H1 (cell line): ENCODE results near the gene MCF2L. TPM values are rescaled to one million over a fixed set of nuclear protein-coding genes. Genes with fewer than 3 reads are reported as not detected.

ENCODE experiments used
- CTCF ChIA-PET: fragments of 300-600 bp; sonication (Branson Sonifier 250); formaldehyde crosslinking; loops from one replicate; lab custom pipeline; 2021; ENCODE audit not compliant: partially characterized antibody; lab: Charles Lee
- POLR2A ChIA-PET: fragments of 300-600 bp; sonication (Branson Sonifier 250); formaldehyde crosslinking; loops from one replicate; lab custom pipeline; 2021; ENCODE audit warnings: inconsistent platforms; ENCODE audit not compliant: partially characterized antibody; lab: Charles Lee
- DNase-seq, 2 experiments: peaks; one replicate each; pipeline versions ENCODE4 v3.0.0 to v3.0.0-alpha.2; 2010 to 2022; ENCODE audit warnings: low spot score in 2 of 2, low read depth in 1 of 2, mixed read lengths in 1 of 2
- FAIRE-seq: peaks from 2 replicates; lab custom pipeline; 2011; peaks lifted over from hg19 to GRCh38; lab: Jason Lieb, UNC
- H2AFZ ChIP-seq: 2 replicates; pipeline ENCODE4 v1.8.1; 2012; ENCODE audit warnings: low read length, inconsistent platforms
- H2AK5ac ChIP-seq: 2 replicates; pipeline ENCODE4 v1.6.1; 2013; ENCODE audit warnings: low read depth, low read length
- H2BK120ac ChIP-seq: replicated peaks from 2 replicates; pipeline ENCODE3; 2013; ENCODE audit warnings: low read depth, low read length, inconsistent platforms
- H2BK12ac ChIP-seq: 2 replicates; pipeline ENCODE4 v1.6.1; 2013; ENCODE audit warnings: low read depth, low read length
- H2BK15ac ChIP-seq: 2 replicates; pipeline ENCODE4 v1.6.1; 2013; ENCODE audit warnings: low read length
- H2BK20ac ChIP-seq: 2 replicates; pipeline ENCODE4 v1.6.1; 2013; ENCODE audit warnings: low read length
- H2BK5ac ChIP-seq: 2 replicates; pipeline ENCODE4 v1.6.1; 2013; ENCODE audit warnings: low read depth, low read length
- H3K14ac ChIP-seq: 2 replicates; pipeline ENCODE4 v1.6.1; 2013; ENCODE audit warnings: inconsistent platforms; ENCODE audit not compliant: insufficient read length
- H3K18ac ChIP-seq: 2 replicates; pipeline ENCODE4 v1.6.1; 2013; ENCODE audit warnings: low read length; ENCODE audit errors: extremely low read depth
- H3K23ac ChIP-seq: 2 replicates; pipeline ENCODE4 v1.6.1; 2013; ENCODE audit warnings: inconsistent platforms; ENCODE audit not compliant: insufficient read length
- H3K23me2 ChIP-seq: 2 replicates; pipeline ENCODE4 v1.6.1; 2013; ENCODE audit warnings: low read depth, low read length
- H3K27ac ChIP-seq: 2 replicates; pipeline ENCODE4 v1.6.1; 2011; ENCODE audit warnings: low read depth, low read length, inconsistent platforms
- H3K27me3 ChIP-seq, 4 experiments: replicated peaks in 1 of 4; 1 replicate in 1 of 4; 2 replicates in 3 of 4; pipeline versions ENCODE4 v1.6.1 to v1.8.1; 2011 to 2013; ENCODE audit warnings: low read length in 3 of 4, mild to moderate bottlenecking in 3 of 4, inconsistent platforms in 2 of 4, mixed read lengths in 2 of 4, moderate library complexity in 1 of 4; ENCODE audit not compliant: control insufficient read depth in 3 of 4, insufficient read depth in 3 of 4; ENCODE audit errors: extremely low read depth in 1 of 4
- H3K36me3 ChIP-seq, 4 experiments: 2 replicates each; pipeline versions ENCODE4 v1.6.1 to v1.8.1; 2011 to 2013; ENCODE audit warnings: mild to moderate bottlenecking in 4 of 4, low read length in 3 of 4, moderate library complexity in 2 of 4, control low read depth in 1 of 4, inconsistent platforms in 1 of 4; ENCODE audit not compliant: insufficient read depth in 4 of 4, control insufficient read depth in 2 of 4
- H3K4ac ChIP-seq: replicated peaks from 2 replicates; pipeline ENCODE3; 2013; ENCODE audit warnings: low read length, low read depth, mixed read lengths, inconsistent platforms; ENCODE audit not compliant: insufficient read length
- H3K4me1 ChIP-seq, 4 experiments: replicated peaks in 1 of 4; 1 replicate in 1 of 4; 2 replicates in 3 of 4; pipeline versions ENCODE4 v1.6.1 to v1.8.1; 2011 to 2013; ENCODE audit warnings: low read length in 3 of 4, inconsistent platforms in 2 of 4, mixed read lengths in 1 of 4; ENCODE audit not compliant: insufficient read depth in 4 of 4, control insufficient read depth in 3 of 4
- H3K4me2 ChIP-seq, 2 experiments: 2 replicates each; pipeline versions ENCODE4 v1.6.1 to v1.8.1; 2011 to 2013; ENCODE audit warnings: low read depth in 2 of 2, low read length in 2 of 2, control low read depth in 1 of 2, inconsistent platforms in 1 of 2, mild to moderate bottlenecking in 1 of 2; ENCODE audit not compliant: insufficient read depth in 1 of 2
- H3K4me3 ChIP-seq, 4 experiments: fragments of 200-600, 300-600 bp in 1 of 4; sonication (generic), shearing (Covaris generic), sonication (Bioruptor Twin) in 1 of 4; 2 replicates each; pipeline versions ENCODE4 v1.5.1 to v1.8.1; 2011 to 2016; ENCODE audit warnings: low read length in 4 of 4, low read depth in 3 of 4, control low read depth in 2 of 4, inconsistent platforms in 2 of 4, mild to moderate bottlenecking in 2 of 4, mixed read lengths in 1 of 4, moderate library complexity in 1 of 4; ENCODE audit not compliant: insufficient read depth in 2 of 4; ENCODE audit errors: extremely low read depth in 1 of 4
- H3K56ac ChIP-seq: replicated peaks from 2 replicates; pipeline ENCODE3; 2013; ENCODE audit warnings: low read depth, mild to moderate bottlenecking, mixed read lengths, low read length, inconsistent platforms; ENCODE audit not compliant: insufficient read length
- H3K79me1 ChIP-seq: 2 replicates; pipeline ENCODE4 v1.6.1; 2013; ENCODE audit warnings: low read depth, low read length, control low read depth
- H3K79me2 ChIP-seq, 2 experiments: 2 replicates each; pipeline versions ENCODE4 v1.6.1 to v1.8.1; 2012 to 2013; ENCODE audit warnings: low read length in 2 of 2, mild to moderate bottlenecking in 2 of 2, inconsistent platforms in 1 of 2; ENCODE audit not compliant: insufficient read depth in 2 of 2, control insufficient read depth in 1 of 2
- H3K9ac ChIP-seq, 4 experiments: replicated peaks in 1 of 4; 1 replicate in 1 of 4; 2 replicates in 3 of 4; pipeline versions ENCODE4 v1.6.1 to v1.8.1; 2011 to 2013; ENCODE audit warnings: low read depth in 3 of 4, low read length in 3 of 4, control low read depth in 2 of 4, mild to moderate bottlenecking in 2 of 4, moderate library complexity in 2 of 4, inconsistent platforms in 1 of 4; ENCODE audit errors: extremely low read depth in 1 of 4
- H3K9me3 ChIP-seq, 2 experiments: 2 replicates each; pipeline versions ENCODE4 v1.6.1 to v1.8.1; 2012 to 2013; ENCODE audit warnings: mild to moderate bottlenecking in 2 of 2, moderate library complexity in 2 of 2, control low read depth in 1 of 2, inconsistent platforms in 1 of 2, low read depth in 1 of 2, low read length in 1 of 2, mixed read lengths in 1 of 2; ENCODE audit not compliant: insufficient read depth in 2 of 2
- H4K20me1 ChIP-seq, 2 experiments: replicated peaks in 1 of 2; 2 replicates each; pipeline versions ENCODE3 to v1.8.1; 2011 to 2013; ENCODE audit warnings: inconsistent platforms in 2 of 2, low read length in 2 of 2, mild to moderate bottlenecking in 1 of 2; ENCODE audit not compliant: insufficient read depth in 2 of 2, control insufficient read depth in 1 of 2
- H4K5ac ChIP-seq: 2 replicates; pipeline ENCODE4 v1.6.1; 2013; ENCODE audit warnings: low read length, low read depth, mixed read lengths, inconsistent platforms; ENCODE audit not compliant: insufficient read length
- H4K8ac ChIP-seq: 2 replicates; pipeline ENCODE4 v1.8.0; 2013; ENCODE audit warnings: mild to moderate bottlenecking, moderate library complexity, low read length, inconsistent platforms; ENCODE audit not compliant: insufficient read depth; ENCODE audit errors: extremely low read depth
- H4K91ac ChIP-seq: replicated peaks from 2 replicates; pipeline ENCODE3; 2013; ENCODE audit warnings: low read length, mixed read lengths, inconsistent platforms; ENCODE audit not compliant: insufficient read length
- EZH2 ChIP-seq: fragments of 200-600 bp; sonication (generic); IDR thresholded peaks from 2 replicates; pipeline ENCODE4 v1.7.1; 2012; ENCODE audit warnings: low read depth, mild to moderate bottlenecking, moderate library complexity, low read length, inconsistent platforms; ENCODE audit not compliant: severe bottlenecking
- KDM4A ChIP-seq: IDR thresholded peaks from one replicate; pipeline ENCODE4 v1.7.1; 2012; ENCODE audit warnings: low read depth, mild to moderate bottlenecking, moderate library complexity, low read length, inconsistent platforms; ENCODE audit not compliant: severe bottlenecking
- RFX5 ChIP-seq: IDR thresholded peaks from 2 replicates; pipeline ENCODE4 v1.6.1; 2011; ENCODE audit warnings: low read depth, low read length, improper control_type of control experiment, borderline replicate concordance
- RNF2 ChIP-seq: fragments of 200-900, 300-1000 bp; sonication (generic); IDR thresholded peaks from 2 replicates; pipeline ENCODE4 v1.7.1; 2016; ENCODE audit warnings: borderline replicate concordance, low read depth, mild to moderate bottlenecking, antibody characterized with exemption, low read length; ENCODE audit not compliant: poor library complexity, severe bottlenecking; ENCODE audit errors: missing control alignments
- SAP30 ChIP-seq: fragments of 300-600 bp; sonication (generic); IDR thresholded peaks from 2 replicates; pipeline ENCODE4 v1.7.1; 2012; ENCODE audit warnings: low read length, moderate library complexity, mild to moderate bottlenecking, inconsistent platforms; ENCODE audit not compliant: insufficient read depth, insufficient replicate concordance
- SUZ12 ChIP-seq: fragments of 200-600 bp; sonication (generic); IDR thresholded peaks from 2 replicates; pipeline ENCODE4 v1.6.1; 2012; ENCODE audit warnings: mild to moderate bottlenecking, inconsistent platforms, low read length, moderate library complexity, mixed read lengths
- WGBS, 2 experiments: shearing (Covaris generic) in 1 of 2; methylation state at CpG; one replicate each; pipeline versions ENCODE4 v1.1.6 to v1.1.7; 2013 to 2015; ENCODE audit warnings: low lambda C conversion rate in 2 of 2, mixed read lengths in 2 of 2, inconsistent platforms in 1 of 2, low coverage in 1 of 2, missing lambda C conversion rate in 1 of 2; ENCODE audit not compliant: insufficient replicate concordance in 2 of 2, insufficient coverage in 1 of 2, insufficient read length in 1 of 2; ENCODE audit errors: extremely low coverage in 1 of 2, missing lambda C conversion rate in 1 of 2; 5-methylcytosine and 5-hydroxymethylcytosine counted together
- polyA plus RNA-seq, 7 experiments: library from polyadenylated mRNA; depleted of rRNA in 3 of 7; stranded (reverse) in 5 of 7; unstranded in 2 of 7; fragments of >200 nt in 5 of 7; fragments of 200-250 nt in 2 of 7; gene quantifications; 1 replicate in 5 of 7; 2 replicates in 1 of 7; 4 replicates in 1 of 7; pipeline versions ENCODE4 v1.2.1 to v1.2.3, GENCODE V29; 2011 to 2013; ENCODE audit warnings: missing spikeins in 2 of 7, mixed read lengths in 2 of 7
- total RNA-seq: library from RNA; stranded (reverse); fragmentation: NEBNext Ultra II Directional; extraction: Animal tissue kit (Norgen Biotek cat#: 25700); gene quantifications from 2 replicates; pipeline ENCODE4 v1.2.1, GENCODE V29; 2021
- TF ChIP-seq, protein P1 (sequence below): IDR thresholded peaks from 2 replicates; pipeline ENCODE4 v1.6.1; 2012; ENCODE audit warnings: inconsistent platforms
- TF ChIP-seq, protein P2 (sequence below): IDR thresholded peaks from 2 replicates; pipeline ENCODE4 v1.6.1; 2012; ENCODE audit warnings: inconsistent platforms

MCF2L gene
- total and polyA plus RNA-seq, 2 of the 8 experiments (the other 6 are each of a cell fraction or from before 2014, with no cell fraction given) = 10.1 to 24.4 TPM

DNA sequence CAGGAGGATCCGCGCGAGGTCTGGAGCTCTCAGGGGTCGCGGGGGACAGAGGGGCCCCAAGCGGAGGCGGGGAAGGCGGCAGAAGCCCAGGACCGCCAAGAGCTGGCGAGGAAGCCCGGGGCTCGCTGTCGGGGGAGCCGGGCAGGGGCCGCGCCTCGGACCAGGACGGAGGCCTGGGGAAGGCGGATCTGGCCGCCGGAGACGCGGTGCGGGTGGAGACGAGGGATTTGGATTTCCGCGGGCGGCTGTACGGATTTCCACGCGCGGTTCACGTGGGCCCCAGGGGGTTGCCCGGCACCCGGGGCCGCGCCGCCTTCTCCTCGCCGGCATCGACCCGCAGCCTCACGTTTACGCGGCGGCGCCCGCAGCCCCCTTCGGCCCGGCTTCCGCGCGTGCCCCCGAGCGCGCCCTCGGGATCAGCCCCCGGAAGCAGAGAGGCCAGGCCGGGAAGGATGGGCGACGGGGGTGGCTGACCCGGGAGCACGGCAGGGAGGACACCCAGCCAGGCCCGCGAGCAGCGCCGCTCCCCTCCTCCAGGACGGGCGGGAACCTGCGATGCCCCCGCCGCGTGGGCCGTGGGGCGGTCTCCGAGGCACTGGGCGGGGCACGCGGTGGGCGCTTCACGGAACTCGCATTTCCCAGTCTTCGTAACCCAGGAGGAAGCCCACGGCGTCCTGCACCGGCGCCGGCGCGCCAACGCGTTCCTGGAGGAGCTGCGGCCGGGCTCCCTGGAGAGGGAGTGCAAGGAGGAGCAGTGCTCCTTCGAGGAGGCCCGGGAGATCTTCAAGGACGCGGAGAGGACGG lies 141.2 kb downstream of the MCF2L start:
- no peaks in the 10 kb centered on the region for H3K79me2 ChIP-seq
- H3K23me2 ChIP-seq = peaks cover 12% of the 10 kb centered on the region; the same call in 1 of the 2 replicates
- H3K23ac ChIP-seq = no peak overlapping the region
- DNase-seq (no peak), FAIRE-seq (no peak)
- H2AK5ac ChIP-seq = no peak overlapping the region
- H2BK120ac ChIP-seq = no peak overlapping the region
- POLR2A ChIA-PET = interaction anchor here (1.0 to 1.7 kb wide), 4 partner anchors 8 to 16 kb away, joined by 3 to 6 read pairs (median 4); partner anchors contain the start of gene F10
- peak overlapping the region; percentile 71 to 79 for H3K4me2 ChIP-seq
- 0 out of 2 replicates have a peak overlapping the region, but pooled peaks have one; percentile 60 for H2BK12ac ChIP-seq
- peaks cover 4 to 6% of the 10 kb centered on the region in 2 experiments; a peak in 2 of 4 replicates for H3K9me3 ChIP-seq
- H4K20me1 ChIP-seq = peaks cover 0 to 2% of the 10 kb centered on the region in 2 experiments
- peak; percentile 85 for TF ChIP-seq KDM4A
- TF ChIP-seq EZH2 = peak; percentile 86
- peak; percentile 51 for TF ChIP-seq RNF2
- no peak for TF ChIP-seq SAP30
- peak; percentile 62; the same call in 1 of the 2 replicates for TF ChIP-seq SUZ12
- TF ChIP-seq, protein P1, sequence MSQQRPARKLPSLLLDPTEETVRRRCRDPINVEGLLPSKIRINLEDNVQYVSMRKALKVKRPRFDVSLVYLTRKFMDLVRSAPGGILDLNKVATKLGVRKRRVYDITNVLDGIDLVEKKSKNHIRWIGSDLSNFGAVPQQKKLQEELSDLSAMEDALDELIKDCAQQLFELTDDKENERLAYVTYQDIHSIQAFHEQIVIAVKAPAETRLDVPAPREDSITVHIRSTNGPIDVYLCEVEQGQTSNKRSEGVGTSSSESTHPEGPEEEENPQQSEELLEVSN = peak; percentile 73
- TF ChIP-seq, protein P2, sequence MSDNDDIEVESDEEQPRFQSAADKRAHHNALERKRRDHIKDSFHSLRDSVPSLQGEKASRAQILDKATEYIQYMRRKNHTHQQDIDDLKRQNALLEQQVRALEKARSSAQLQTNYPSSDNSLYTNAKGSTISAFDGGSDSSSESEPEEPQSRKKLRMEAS = peak; percentile 51; the same call in 1 of the 2 replicates
- TF ChIP-seq RFX5 = no peak
- TF ChIP-seq, all 59 proteins: peak for 6
- Histone ChIP-seq H3K56ac (no peak overlapping the region), H2BK15ac (no peak overlapping the region), H3K14ac (no peak overlapping the region), H2AFZ (peak overlapping the region; percentile 72; the same call in 1 of the 2 replicates), H4K8ac (peak overlapping the region; percentile 92; the same call in 1 of the 2 replicates), H3K36me3 (peaks cover 0 to 5% (median 0%) of the 10 kb centered on the region in 4 experiments; a peak in 1 of 8 replicates), H3K4ac (no peak overlapping the region), H3K79me1 (no peaks in the 10 kb centered on the region), H3K9ac (no peak overlapping the region), H3K27ac (no peak overlapping the region), H3K4me3 (peak overlapping the region; percentile 28 to 64 (median 32)), H3K18ac (peak overlapping the region; percentile 83), H4K5ac (no peak overlapping the region), H3K4me1 (peaks cover 0 to 13% (median 6%) of the 10 kb centered on the region in 4 experiments; a peak in 6 of 7 replicates), H2BK5ac (peak overlapping the region; percentile 44; the same call in 1 of the 2 replicates), H2BK20ac (no peak overlapping the region), H3K27me3 (peaks cover 21 to 24% (median 23%) of the 10 kb centered on the region in 4 experiments; a peak in 6 of 7 replicates), H4K91ac (no peak overlapping the region)
- 20% methylated on average over 59 of the region's 99 CpGs; no CpG with 5 or more reads in 1 of the 2 experiments for WGBS, 2 experiments
- CTCF ChIA-PET = no interaction called here
